ENCODE results near the gene CLIC3. TPM values are rescaled to one million over a fixed set of nuclear protein-coding genes. Genes with fewer than 3 reads are reported as not detected.

CLIC3 gene
- total RNA-seq, 2 experiments from 2014 or later, result not detected

GRCh38 chr9:137002646-137003041 lies 6.3 kb upstream of the CLIC3 start:
- peaks cover 8% of the 10 kb centered on the region for H3K4me1 Mint-ChIP-seq (ENCODE audit: low read depth)
- H3K9me3 Mint-ChIP-seq, result no peaks in the 10 kb centered on the region
- no peak overlapping the region for H3K27ac Mint-ChIP-seq
- CTCF ChIA-PET, result interaction anchor here (0.9 to 1.0 kb wide), 2 partner anchors 10 to 32 kb away, joined by 3 read pairs; no protein-coding TSS in a partner anchor
- intact Hi-C loops (cut with micrococcal nuclease), result no loop called here
- peaks cover 10% of the 10 kb centered on the region for H3K27me3 Mint-ChIP-seq (ENCODE audit: low read depth)
- H3K36me3 Mint-ChIP-seq (ENCODE audit: low read depth), result no peaks in the 10 kb centered on the region
- no peak for DNase-seq
- no peak overlapping the region for H3K4me3 Mint-ChIP-seq

DNA sequence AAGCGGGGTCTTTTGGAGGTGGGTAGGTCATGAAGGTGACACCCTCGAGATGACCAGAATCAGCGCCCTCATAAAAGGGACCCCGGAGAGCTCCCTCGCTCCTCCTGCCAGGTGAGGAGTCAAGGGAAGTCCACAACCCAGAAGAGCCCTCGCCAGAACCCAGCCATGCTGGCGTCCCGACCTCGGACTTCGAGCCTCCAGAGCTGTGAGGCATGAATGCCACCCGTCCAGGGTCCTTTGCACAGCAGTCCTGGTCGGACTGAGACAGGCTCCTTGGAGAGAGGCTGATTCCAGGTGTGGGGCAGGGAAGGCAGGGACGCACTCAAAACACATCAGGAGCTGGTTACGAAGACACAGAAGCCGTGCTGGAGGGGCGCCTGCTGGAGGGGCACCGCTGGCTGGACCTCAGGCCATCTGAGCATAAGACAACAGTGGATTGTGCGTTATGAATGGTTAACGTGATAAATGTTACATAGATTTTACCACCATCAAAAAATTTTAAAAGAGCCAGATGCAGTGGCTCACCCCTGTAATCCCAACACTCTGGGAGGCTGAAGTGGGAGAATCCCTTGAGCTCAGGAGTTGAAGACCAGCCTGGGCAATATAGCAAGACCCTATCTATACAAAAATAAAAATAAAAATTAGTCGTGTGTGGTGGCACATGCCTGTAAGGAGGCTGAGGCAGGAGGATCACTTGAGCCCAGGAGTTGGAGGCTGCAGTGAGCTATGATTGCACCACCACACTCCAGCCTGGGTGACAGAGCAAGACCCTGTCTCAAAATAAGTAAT lies 5.7 kb upstream of the CLIC3 start:
- no peak for DNase-seq
- Mint-ChIP-seq H3K4me1 (ENCODE audit: low read depth) (peaks cover 10% of the 10 kb centered on the region), H3K9me3 (no peaks in the 10 kb centered on the region), H3K4me3 (no peak overlapping the region), H3K36me3 (ENCODE audit: low read depth) (no peaks in the 10 kb centered on the region), H3K27ac (no peak overlapping the region), H3K27me3 (ENCODE audit: low read depth) (peaks cover 13% of the 10 kb centered on the region)
- intact Hi-C loops (cut with micrococcal nuclease), result no loop called here
- CTCF ChIA-PET, result interaction anchor here (0.6 to 0.9 kb wide), 2 partner anchors 33 to 515 kb away, joined by 3 read pairs; no protein-coding TSS in a partner anchor

DNA sequence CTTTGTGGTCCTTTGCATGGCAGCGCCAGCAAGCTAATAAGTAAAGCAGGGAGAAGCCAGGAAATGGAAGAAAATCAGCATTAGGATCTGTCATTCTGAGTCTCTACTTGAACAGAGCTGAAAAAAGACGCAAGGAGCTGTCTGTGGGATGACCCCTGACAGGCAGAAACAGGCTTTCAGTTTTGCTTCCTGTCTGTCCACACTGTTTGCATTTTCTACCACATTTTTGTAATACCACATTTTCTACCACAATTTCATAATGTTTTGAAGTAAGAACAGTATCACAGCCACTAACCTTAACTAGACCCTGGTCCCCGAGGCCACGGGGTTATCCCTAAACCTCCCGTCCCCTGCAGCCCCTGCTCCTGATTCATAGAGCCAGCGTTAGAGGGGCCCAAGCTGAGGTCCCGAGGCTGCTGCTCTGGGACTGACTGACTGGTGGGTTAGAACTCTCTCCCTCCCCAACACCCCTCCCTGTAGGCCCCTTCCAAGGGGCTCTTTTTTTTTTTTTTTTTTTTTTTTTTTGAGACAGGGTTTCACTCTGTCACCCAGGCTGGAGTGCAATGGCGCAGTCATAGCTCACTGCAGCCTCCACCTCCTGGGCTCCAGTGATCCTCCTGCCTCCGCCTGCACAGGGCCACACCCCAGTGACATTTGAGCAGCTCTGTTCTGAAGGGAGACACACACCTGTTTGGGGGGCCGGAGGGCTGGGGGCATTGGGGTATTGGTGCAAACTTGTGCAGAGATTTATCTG lies 4.0 kb upstream of the CLIC3 start:
- no peaks in the 10 kb centered on the region for H3K36me3 Mint-ChIP-seq (ENCODE audit: low read depth)
- no peak overlapping the region for H3K27ac Mint-ChIP-seq
- no peak overlapping the region for H3K4me3 Mint-ChIP-seq
- H3K9me3 Mint-ChIP-seq, result no peaks in the 10 kb centered on the region
- intact Hi-C loops (cut with micrococcal nuclease), result no loop called here
- DNase-seq, result no peak
- peaks cover 13% of the 10 kb centered on the region for H3K4me1 Mint-ChIP-seq (ENCODE audit: low read depth)
- H3K27me3 Mint-ChIP-seq (ENCODE audit: low read depth), result peaks cover 13% of the 10 kb centered on the region
- CTCF ChIA-PET, result interaction anchor here (0.7 to 1.7 kb wide), 2 partner anchors 35 to 527 kb away, joined by 5 to 6 read pairs; no protein-coding TSS in a partner anchor

GRCh38 chr9:136997830-136998234 lies 1.5 kb upstream of the CLIC3 start:
- CTCF ChIA-PET, result interaction anchor here (1.0 kb wide), 1 partner anchor 8 kb away, joined by 3 read pairs; no protein-coding TSS in a partner anchor
- Mint-ChIP-seq H3K9me3 (no peaks in the 10 kb centered on the region), H3K36me3 (ENCODE audit: low read depth) (peaks cover 9% of the 10 kb centered on the region), H3K4me3 (no peak overlapping the region), H3K27ac (no peak overlapping the region), H3K4me1 (ENCODE audit: low read depth) (peaks cover 20% of the 10 kb centered on the region), H3K27me3 (ENCODE audit: low read depth) (peaks cover 13% of the 10 kb centered on the region)
- peak; percentile 42 for DNase-seq
- intact Hi-C loops (cut with micrococcal nuclease), result no loop called here

- Mint-ChIP-seq H3K27ac (no peak overlapping the region), H3K9me3 (no peaks in the 10 kb centered on the region), H3K4me1 (ENCODE audit: low read depth) (peaks cover 20% of the 10 kb centered on the region), H3K4me3 (no peak overlapping the region), H3K36me3 (ENCODE audit: low read depth) (peaks cover 9% of the 10 kb centered on the region), H3K27me3 (ENCODE audit: low read depth) (peaks cover 13% of the 10 kb centered on the region)
- no peak for DNase-seq
- intact Hi-C loops (cut with micrococcal nuclease), result no loop called here
- CTCF ChIA-PET, result interaction anchor here (1.0 kb wide), 1 partner anchor 8 kb away, joined by 3 read pairs; no protein-coding TSS in a partner anchor
Measured at GRCh38 chr9:136997371-136997770, 1.0 kb upstream of the CLIC3 start.

DNA sequence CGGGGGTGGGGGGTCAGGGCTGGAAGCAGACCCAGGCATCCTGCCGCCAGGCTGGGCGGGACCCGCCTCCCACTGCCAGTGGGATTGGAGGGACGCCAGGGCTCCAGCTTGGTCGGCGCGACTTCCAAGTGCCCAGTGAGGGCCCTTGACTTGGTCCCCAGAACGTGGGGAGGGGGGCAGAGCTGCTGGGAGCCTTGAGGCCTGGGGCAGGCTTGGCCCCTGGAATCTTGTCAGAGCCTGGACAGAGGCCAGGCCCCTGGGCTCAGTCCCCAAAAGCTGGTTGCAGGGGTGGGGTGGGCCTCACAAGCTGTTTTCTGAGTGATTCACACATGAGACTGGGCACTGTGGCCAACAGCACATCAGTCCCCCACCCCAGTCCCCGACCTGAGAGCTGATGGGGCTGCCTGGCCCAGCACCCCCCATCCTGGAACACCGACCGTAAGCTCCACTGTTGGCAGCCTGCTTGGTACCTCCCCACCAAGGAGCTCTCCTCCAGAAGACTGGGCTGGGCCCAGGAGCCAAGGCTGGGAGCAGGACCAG lies 526 bp downstream of the CLIC3 start:
- peaks cover 25% of the 10 kb centered on the region for H3K4me1 Mint-ChIP-seq (ENCODE audit: low read depth)
- CTCF ChIA-PET, result interaction anchor here (0.5 to 1.6 kb wide), 4 partner anchors 34 to 295 kb away, joined by 3 to 15 read pairs (median 4); no protein-coding TSS in a partner anchor
- no peak overlapping the region for H3K4me3 Mint-ChIP-seq
- intact Hi-C loops (cut with micrococcal nuclease), result no loop called here
- no peak overlapping the region for H3K27ac Mint-ChIP-seq
- H3K9me3 Mint-ChIP-seq, result no peaks in the 10 kb centered on the region
- H3K27me3 Mint-ChIP-seq (ENCODE audit: low read depth), result peaks cover 13% of the 10 kb centered on the region
- H3K36me3 Mint-ChIP-seq (ENCODE audit: low read depth), result peaks cover 9% of the 10 kb centered on the region
- DNase-seq, result no peak

DNA sequence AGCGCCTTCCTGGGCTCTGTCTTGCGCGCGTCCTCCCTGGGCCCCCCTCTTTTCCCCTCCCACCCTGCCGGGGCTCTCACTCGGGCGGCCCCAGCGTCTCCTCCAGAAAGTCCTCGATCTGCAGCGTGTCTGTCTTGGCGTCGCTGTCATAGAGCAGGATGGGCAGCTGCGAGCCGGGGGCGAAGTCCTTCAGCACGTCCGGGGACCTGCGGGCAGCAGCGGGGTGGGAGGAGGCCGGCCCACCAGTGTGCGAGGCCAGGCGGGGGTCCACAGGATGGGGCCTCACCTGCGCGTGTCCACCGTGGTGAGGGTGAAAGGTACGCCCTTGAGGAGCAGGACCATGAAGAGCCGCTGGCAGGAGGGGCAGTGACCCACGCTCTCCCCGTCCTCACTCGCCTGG lies 1.0 kb downstream of the CLIC3 start:
- DNase-seq, result no peak
- H3K27ac Mint-ChIP-seq, result no peak overlapping the region
- no peak overlapping the region for H3K4me3 Mint-ChIP-seq
- H3K9me3 Mint-ChIP-seq, result no peaks in the 10 kb centered on the region
- H3K4me1 Mint-ChIP-seq (ENCODE audit: low read depth), result peaks cover 25% of the 10 kb centered on the region
- peaks cover 9% of the 10 kb centered on the region for H3K36me3 Mint-ChIP-seq (ENCODE audit: low read depth)
- intact Hi-C loops (cut with micrococcal nuclease), result no loop called here
- peaks cover 13% of the 10 kb centered on the region for H3K27me3 Mint-ChIP-seq (ENCODE audit: low read depth)
- CTCF ChIA-PET, result interaction anchor here (0.5 to 1.6 kb wide), 4 partner anchors 34 to 294 kb away, joined by 3 to 15 read pairs (median 4); no protein-coding TSS in a partner anchor

DNA sequence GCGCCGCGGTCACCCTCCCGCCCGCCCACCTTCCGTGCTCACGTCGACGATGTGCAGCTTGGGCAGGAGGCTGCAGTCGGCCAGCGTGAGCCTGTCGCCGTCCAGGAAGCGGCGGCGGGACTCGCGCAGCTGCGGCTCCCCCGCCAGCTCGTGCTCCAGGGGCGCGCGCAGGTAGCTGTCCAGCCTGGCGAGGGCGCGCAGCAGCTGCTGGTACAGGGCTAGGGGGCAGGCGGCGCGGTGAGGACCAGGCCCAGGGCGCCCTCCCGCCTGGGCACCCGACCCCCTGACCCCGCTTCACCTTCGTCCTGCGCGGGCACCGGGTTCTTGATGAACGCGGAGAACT lies 1.5 kb downstream of the CLIC3 start:
- CTCF ChIA-PET, result no interaction called here
- Mint-ChIP-seq H3K36me3 (ENCODE audit: low read depth) (peaks cover 9% of the 10 kb centered on the region), H3K9me3 (no peaks in the 10 kb centered on the region), H3K27me3 (ENCODE audit: low read depth) (peaks cover 13% of the 10 kb centered on the region), H3K27ac (no peak overlapping the region), H3K4me3 (no peak overlapping the region), H3K4me1 (ENCODE audit: low read depth) (peaks cover 21% of the 10 kb centered on the region)
- DNase-seq, result no peak
- intact Hi-C loops (cut with micrococcal nuclease), result loop anchor here (5.0 kb wide), 1 partner anchor 93 kb away; no protein-coding TSS in a partner anchor

DNA sequence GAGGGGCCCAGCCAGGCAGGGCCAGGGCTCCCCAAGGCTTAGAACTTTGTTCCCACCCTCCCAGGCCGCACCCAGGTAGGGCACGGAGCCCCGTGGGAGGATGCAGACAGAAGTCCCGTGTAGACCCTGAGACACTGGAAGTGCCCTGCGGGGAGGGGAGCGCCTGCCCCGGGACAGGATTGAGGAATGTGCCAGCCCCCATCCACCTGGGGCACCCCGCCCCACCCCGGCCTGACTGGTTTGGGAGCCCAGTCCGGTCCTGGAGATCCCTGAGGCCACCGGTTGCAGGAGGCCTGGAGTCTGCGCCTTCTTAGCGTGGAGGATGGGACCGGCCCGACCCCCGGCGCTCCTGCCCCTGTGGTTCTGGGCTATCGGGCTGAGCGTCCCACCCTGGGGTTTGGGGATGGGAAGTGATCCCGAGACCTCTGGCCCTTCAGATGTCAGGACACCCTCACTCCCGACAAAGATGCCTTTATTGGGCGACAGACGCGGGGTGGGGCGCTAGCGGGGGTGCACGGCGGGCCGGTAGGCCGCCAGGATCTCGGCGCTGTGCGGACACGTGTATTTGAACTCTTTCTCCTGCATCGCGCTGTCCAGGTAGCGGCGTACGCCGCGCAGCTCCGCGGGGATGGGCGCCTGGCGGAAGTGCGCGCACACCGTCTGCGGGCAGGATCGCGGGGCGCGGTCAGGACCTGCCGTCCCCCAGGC lies 2.0 kb downstream of the CLIC3 start:
- Mint-ChIP-seq H3K36me3 (ENCODE audit: low read depth) (peaks cover 9% of the 10 kb centered on the region), H3K27me3 (ENCODE audit: low read depth) (peaks cover 13% of the 10 kb centered on the region), H3K4me1 (ENCODE audit: low read depth) (peaks cover 21% of the 10 kb centered on the region), H3K9me3 (no peaks in the 10 kb centered on the region), H3K4me3 (peak overlapping the region; percentile 83), H3K27ac (no peak overlapping the region)
- intact Hi-C loops (cut with micrococcal nuclease), result loop anchor here (5.0 kb wide), 1 partner anchor 92 kb away; no protein-coding TSS in a partner anchor
- CTCF ChIA-PET, result interaction anchor here (0.7 to 2.8 kb wide), 3 partner anchors 35 to 52 kb away, joined by 3 to 13 read pairs (median 3); partner anchors contain the start of genes ABCA2 and C8G
- no peak for DNase-seq

DNA sequence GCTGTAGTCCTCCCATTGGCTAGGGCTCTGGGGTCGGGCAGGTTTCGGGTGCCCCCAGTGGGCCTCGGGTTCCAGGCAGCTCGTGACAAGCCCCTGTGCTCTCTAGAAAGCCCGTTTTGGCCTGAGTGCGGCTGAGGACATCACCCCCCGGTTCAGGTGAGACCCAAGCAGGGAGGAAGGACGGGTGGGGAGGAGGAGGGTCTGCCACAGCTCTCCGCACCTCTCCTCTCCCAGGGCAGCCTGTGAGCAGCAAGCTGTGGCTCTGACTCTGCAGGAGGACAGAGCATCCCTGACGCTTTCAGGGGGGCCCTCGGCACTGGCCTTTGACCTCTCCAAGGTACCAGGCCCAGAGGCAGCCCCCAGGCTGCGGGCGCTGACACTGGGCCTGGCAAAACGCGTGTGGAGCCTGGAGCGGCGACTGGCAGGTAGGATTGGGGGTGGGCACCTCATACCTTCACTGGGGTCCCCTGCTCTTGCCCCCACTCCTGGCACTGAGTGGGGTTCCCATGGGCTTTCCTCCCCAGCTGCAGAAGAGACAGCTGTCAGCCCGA lies 3.5 kb downstream of the CLIC3 start:
- Mint-ChIP-seq H3K36me3 (ENCODE audit: low read depth) (peaks cover 9% of the 10 kb centered on the region), H3K4me1 (ENCODE audit: low read depth) (peaks cover 20% of the 10 kb centered on the region), H3K27me3 (ENCODE audit: low read depth) (peaks cover 6% of the 10 kb centered on the region), H3K9me3 (no peaks in the 10 kb centered on the region), H3K27ac (peak overlapping the region; percentile 81), H3K4me3 (peak overlapping the region; percentile 83)
- CTCF ChIA-PET, result interaction anchor here (0.9 to 2.8 kb wide), 5 partner anchors 10 to 215 kb away, joined by 3 to 13 read pairs (median 3); partner anchors contain the start of gene ABCA2
- DNase-seq, result no peak
- intact Hi-C loops (cut with micrococcal nuclease), result loop anchor here (1.0 to 5.0 kb wide), 6 partner anchors 43 to 202 kb away; partner anchors contain the start of genes AJM1, RABL6, TMEM141 and TRAF2
